Activated naive CD4-positive, alpha-beta T cell treated with anti-CD3 and anti-CD28 coated beads, Interleukin-2, amount 50 U/mL, for 72 hours (primary cell): Measurements from ENCODE around the gene PCDH8. TPM values are rescaled to one million over a fixed set of nuclear protein-coding genes. Genes with fewer than 3 reads are reported as not detected.

Experiments used
- ATAC-seq, 2 donors: fragments of 150-1000 bp; cut with Tn5 transposase; 2 replicates each; pipeline ENCODE4 v1.10.0; 2021; ENCODE audit warnings: mild to moderate bottlenecking in 2 of 2, moderate library complexity in 2 of 2
- DNase-seq, 2 donors: peaks; one replicate each; pipeline ENCODE4 v3.0.0; 2021 to 2022; ENCODE audit warnings: low spot score in 2 of 2
- H3K27ac Mint-ChIP-seq, 2 donors: one replicate each; pipeline ENCODE4 v1.8.0; 2022; ENCODE audit warnings: mild to moderate bottlenecking in 2 of 2, mixed read lengths in 2 of 2
- H3K36me3 Mint-ChIP-seq, 2 donors: one replicate each; pipeline ENCODE4 v1.8.0; 2022; ENCODE audit warnings: mixed read lengths in 2 of 2
- H3K9me3 Mint-ChIP-seq, 2 donors: one replicate each; pipeline ENCODE4 v1.8.0; 2022; ENCODE audit warnings: mixed read lengths in 2 of 2
- total RNA-seq, 2 donors: library from RNA; stranded (reverse); gene quantifications; one replicate each; pipeline ENCODE4 v1.2.3, GENCODE V29; 2022

Gene PCDH8
- total RNA-seq, 2 donors from 2014 or later = not detected

- no peak overlapping the region for H3K27ac Mint-ChIP-seq
Observed at GRCh38 chr13:52864941-52865340, 16.5 kb upstream of the PCDH8 start.

DNA sequence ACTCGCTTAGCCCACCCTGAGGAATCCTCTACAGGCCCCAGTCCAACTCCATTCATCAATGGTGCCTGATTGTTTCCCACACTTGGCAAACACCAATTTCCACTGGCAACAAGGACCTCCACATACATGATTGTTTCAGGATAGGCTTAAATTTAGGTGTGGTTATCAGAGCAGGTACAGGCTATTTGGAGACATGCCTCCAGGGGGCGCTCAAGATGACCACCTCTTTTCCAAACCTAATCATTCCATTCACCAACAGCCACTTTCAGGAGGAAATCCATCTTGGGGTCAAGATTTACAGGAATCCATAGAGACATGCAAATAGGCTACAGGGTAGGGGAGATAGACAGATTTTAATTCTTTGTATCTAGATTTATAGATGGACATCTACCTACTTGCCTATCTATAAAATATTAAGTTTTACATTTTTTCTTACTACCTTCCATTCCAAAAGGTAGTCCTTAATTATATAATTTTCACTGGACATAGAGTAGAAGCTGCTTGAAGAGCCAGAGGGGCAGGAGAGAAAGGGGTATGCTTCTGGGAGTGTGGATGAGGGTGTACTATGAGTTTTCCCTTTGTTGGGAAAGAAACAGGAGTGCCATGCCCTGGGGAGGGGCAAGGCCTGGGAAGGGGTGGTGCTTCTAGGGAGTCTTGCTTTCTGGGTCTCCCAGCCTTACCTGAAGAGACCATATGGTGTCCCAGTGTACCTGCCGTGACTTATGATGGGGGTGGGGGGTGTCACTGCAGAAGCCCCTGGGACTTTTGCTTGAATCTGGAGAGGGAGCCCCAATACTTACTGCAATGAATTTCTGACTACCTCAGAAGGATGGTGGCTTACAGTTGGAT is 14.1 kb upstream of the PCDH8 start:
- DNase-seq = peak in 1 of 2 donors; percentile 34
- no peaks in the 10 kb centered on the region for H3K36me3 Mint-ChIP-seq
- H3K27ac Mint-ChIP-seq = no peak overlapping the region
- ATAC-seq = no peak
- H3K9me3 Mint-ChIP-seq = no peaks in the 10 kb centered on the region

More at GRCh38 chr13:52864941-52865340, 16.5 kb upstream of the PCDH8 start:
- no peak for DNase-seq
- Mint-ChIP-seq H3K36me3 (no peaks in the 10 kb centered on the region), H3K9me3 (no peaks in the 10 kb centered on the region)
- ATAC-seq = no peak

DNA sequence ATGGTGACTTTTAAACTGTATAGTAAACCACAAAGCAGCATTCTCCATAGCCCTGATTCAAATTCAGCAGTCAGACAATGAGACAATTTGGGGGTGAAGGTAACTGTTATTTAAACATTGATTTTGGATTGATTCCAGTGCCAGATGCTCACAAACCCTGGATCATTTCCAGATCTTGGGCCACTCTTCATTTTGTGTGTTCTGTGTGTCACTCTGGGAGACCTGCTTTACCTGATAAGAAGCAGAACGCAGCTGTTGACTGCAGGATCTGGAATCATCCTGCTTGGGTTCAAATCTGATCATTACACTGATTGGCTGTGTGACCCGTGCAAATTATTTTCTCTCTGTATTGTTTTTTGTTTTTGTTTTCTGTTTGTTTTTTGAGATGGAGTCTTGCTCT is 4.0 kb upstream of the PCDH8 start:
- ATAC-seq (no peak), DNase-seq (no peak)
- Mint-ChIP-seq H3K9me3 (peaks cover 0 to 6% of the 10 kb centered on the region in 2 donors), H3K36me3 (peaks cover 23 to 29% of the 10 kb centered on the region in 2 donors), H3K27ac (no peak overlapping the region)

GRCh38 chr13:52851137-52851962 is 2.9 kb upstream of the PCDH8 start:
- no peak overlapping the region for H3K27ac Mint-ChIP-seq
- DNase-seq (peak in 1 of 2 donors; percentile 7), ATAC-seq (peak in 1 of 2 donors; percentile 39)
- H3K9me3 Mint-ChIP-seq = peaks cover 0 to 6% of the 10 kb centered on the region in 2 donors
- H3K36me3 Mint-ChIP-seq = peaks cover 23 to 29% of the 10 kb centered on the region in 2 donors

- peak overlapping the region in 1 of 2 donors; percentile 55 for H3K27ac Mint-ChIP-seq
- H3K36me3 Mint-ChIP-seq = peaks cover 23 to 29% of the 10 kb centered on the region in 2 donors
- DNase-seq = peak in 1 of 2 donors; percentile 60
- H3K9me3 Mint-ChIP-seq = peaks cover 0 to 6% of the 10 kb centered on the region in 2 donors
- ATAC-seq = peak in 1 of 2 donors; percentile 73
Observed at GRCh38 chr13:52850396-52851136, 2.1 kb upstream of the PCDH8 start.

DNA sequence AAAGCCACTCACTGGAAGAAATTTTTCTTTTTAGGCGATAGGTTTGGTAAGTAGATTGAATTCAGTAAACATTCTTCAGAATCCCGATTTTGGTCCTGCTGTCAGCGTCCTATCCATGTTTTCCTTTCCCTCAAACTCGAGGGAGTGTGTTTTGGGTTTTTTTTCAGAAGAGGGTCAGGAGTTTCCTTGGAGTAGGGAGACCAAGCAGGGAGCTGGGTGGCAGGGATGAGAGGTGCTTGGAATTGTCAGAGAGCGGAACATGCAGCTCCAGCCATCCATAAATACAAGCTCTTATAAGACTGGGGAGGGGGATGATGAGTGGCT is 1.6 kb upstream of the PCDH8 start:
- H3K9me3 Mint-ChIP-seq = peaks cover 0 to 6% of the 10 kb centered on the region in 2 donors
- DNase-seq = no peak
- no peak for ATAC-seq
- H3K27ac Mint-ChIP-seq = peak overlapping the region in 1 of 2 donors; percentile 55
- peaks cover 23 to 30% of the 10 kb centered on the region in 2 donors for H3K36me3 Mint-ChIP-seq

DNA sequence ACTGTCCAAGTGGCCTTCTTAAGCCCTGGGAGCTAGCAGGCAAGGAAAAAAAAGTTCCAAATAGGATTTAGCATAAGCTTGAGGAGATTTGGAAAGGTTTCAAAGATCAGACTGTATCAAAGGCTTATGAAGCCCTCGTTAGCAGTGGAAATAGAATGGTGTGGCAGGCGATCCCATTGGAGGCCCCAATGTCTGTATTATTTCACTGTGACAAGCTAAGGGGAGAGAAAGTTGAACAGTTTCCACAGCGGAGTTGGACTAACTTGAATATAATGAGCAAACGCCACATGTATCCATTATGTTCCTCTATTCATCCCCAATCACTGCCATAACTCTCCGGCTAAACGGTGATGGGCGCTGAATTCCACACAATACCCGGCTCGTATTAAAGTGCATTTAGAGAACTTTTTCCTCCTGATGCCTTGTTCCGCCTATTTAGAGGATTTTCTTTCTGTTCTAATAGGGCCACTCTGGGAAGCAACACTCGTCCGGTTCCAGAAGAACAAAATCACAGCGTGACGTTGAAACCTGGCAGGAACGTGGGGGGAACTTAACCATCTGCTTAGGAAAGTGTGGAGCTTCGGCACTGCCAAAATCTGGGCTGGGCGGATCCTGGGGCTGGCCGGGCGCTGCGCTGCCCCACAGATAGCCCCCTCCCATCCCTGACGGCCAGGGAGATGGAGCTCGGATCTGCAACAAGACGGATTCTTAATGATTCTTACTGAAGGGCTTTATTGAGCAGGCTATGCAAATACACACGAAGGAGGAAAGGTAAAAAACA is 1.0 kb upstream of the PCDH8 start:
- H3K27ac Mint-ChIP-seq = no peak overlapping the region
- DNase-seq (no peak), ATAC-seq (no peak)
- peaks cover 23 to 35% of the 10 kb centered on the region in 2 donors for H3K36me3 Mint-ChIP-seq
- peaks cover 0 to 6% of the 10 kb centered on the region in 2 donors for H3K9me3 Mint-ChIP-seq

GRCh38 chr13:52847682-52848432 is 583 bp downstream of the PCDH8 start:
- peak overlapping the region in 1 of 2 donors; percentile 94 for H3K27ac Mint-ChIP-seq
- H3K9me3 Mint-ChIP-seq = peaks cover 0 to 6% of the 10 kb centered on the region in 2 donors
- H3K36me3 Mint-ChIP-seq = peaks cover 23 to 38% of the 10 kb centered on the region in 2 donors
- DNase-seq (peak in 1 of 2 donors; percentile 7), ATAC-seq (peak in 1 of 2 donors; percentile 20)

- H3K27ac Mint-ChIP-seq = no peak overlapping the region
- H3K9me3 Mint-ChIP-seq = peaks cover 0 to 6% of the 10 kb centered on the region in 2 donors
- no peak for ATAC-seq
- peaks cover 23 to 33% of the 10 kb centered on the region in 2 donors for H3K36me3 Mint-ChIP-seq
- no peak for DNase-seq
Observed at GRCh38 chr13:52847322-52847681, 1.1 kb downstream of the PCDH8 start.

DNA sequence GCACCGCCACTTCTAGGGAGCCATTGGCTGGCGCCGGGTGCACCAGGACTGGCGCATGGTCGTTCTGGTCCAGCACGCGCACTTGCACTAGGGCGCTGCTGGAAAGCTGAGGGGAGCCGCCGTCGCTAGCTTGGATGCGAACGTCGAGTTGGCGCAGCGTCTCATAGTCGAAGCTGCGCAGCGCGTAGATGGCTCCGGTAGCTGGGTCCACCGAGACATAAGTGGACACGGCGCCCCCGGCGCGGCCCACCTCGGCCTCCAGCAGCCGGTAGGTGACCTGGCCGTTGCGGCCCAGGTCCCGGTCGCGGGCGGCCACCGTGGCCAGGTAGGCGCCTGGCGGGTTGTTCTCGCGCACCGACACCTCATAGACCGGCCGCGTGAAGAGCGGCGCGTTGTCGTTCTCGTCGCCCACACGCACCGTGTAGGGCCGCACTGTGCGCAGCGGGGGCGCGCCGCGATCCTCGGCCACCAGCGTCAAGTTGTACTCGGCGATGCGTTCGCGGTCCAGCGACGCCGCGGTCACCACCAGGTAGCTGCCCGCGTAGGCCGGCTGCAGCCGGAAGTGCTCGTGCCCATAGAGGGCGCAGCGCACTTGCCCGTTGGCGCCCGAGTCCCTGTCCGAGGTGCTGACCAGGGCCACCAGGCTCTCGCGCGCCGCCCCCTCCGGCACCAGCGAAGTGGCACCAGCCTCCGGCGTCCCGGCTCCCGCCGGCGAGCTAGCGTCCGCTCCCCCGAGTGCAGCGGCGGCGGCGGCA is 1.7 kb downstream of the PCDH8 start:
- Mint-ChIP-seq H3K27ac (no peak overlapping the region), H3K36me3 (peaks cover 23 to 33% of the 10 kb centered on the region in 2 donors)
- peak in 1 of 2 donors; percentile 48 for ATAC-seq

DNA sequence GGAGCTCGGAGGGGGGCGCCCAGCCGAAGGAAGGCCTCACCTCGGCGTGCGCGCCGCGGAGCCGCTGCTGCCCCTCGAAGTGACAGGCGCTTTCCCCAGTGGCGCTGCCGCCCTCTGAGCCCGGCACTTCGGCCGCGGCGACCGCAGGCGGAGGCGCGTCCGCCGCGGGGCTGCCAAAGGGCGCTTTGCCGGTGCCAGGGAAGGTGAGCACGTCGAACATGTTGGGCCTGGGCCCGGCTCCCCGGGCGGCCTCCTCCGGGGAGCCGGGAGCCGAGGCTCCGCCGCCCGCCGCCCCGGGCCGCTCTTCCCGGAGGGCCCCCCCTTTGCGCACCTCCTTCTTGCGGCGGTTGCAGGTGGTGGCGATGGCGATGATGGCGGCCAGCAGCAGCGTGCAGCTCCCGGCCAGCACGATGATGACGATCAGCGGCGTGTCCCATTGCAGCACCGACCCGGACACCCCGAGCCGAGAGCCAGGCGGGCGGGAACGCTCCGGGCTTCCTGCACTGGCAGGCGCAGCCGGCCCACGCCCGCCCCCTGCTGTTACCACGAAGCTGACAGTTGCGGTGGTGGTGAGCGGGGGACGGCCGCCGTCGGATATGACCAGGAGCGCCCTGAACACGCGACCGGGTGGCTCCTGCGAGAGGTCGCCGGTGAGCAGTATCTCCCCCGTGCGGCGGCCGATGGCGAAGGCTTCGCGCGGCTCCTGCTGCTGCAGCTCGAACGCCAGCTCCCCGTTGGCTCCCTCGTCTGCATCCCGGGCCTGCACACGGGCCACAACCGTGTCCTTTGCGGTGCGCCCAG is 2.5 kb downstream of the PCDH8 start:
- peak; percentile 50 to 64 for ATAC-seq
- H3K9me3 Mint-ChIP-seq = peaks cover 0 to 6% of the 10 kb centered on the region in 2 donors
- peaks cover 23 to 33% of the 10 kb centered on the region in 2 donors for H3K36me3 Mint-ChIP-seq
- H3K27ac Mint-ChIP-seq = no peak overlapping the region
- peak in 1 of 2 donors; percentile 31 for DNase-seq

More for the DNA sequence above, 1.7 kb downstream of the PCDH8 start:
- peak in 1 of 2 donors; percentile 66 for DNase-seq
- peaks cover 0 to 6% of the 10 kb centered on the region in 2 donors for H3K9me3 Mint-ChIP-seq

DNA sequence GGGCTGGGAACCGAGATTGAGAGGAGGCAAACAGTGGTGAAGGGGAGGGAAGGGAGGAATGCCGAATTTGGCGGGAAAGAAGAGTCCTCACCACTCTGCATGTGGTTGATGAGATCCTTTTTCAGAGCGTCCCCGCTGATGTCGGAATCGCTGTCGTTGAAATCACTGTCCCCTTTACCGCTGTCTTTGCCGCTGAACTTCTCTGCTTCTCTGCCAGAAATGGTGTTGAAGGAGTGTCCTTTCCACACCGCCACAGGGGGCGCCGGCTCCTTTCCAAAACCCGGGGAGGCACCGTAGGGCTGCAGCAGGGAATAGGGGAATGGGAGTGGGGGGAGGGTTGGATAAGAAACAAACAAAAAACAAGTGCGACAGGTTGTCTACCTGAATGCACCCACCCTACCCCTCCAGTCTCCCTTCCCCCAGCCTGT is 3.1 kb downstream of the PCDH8 start:
- ATAC-seq (no peak), DNase-seq (peak in 1 of 2 donors; percentile 11)
- Mint-ChIP-seq H3K9me3 (peaks cover 0 to 6% of the 10 kb centered on the region in 2 donors), H3K36me3 (peaks cover 17 to 30% of the 10 kb centered on the region in 2 donors), H3K27ac (peak overlapping the region in 1 of 2 donors; percentile 61)

DNA sequence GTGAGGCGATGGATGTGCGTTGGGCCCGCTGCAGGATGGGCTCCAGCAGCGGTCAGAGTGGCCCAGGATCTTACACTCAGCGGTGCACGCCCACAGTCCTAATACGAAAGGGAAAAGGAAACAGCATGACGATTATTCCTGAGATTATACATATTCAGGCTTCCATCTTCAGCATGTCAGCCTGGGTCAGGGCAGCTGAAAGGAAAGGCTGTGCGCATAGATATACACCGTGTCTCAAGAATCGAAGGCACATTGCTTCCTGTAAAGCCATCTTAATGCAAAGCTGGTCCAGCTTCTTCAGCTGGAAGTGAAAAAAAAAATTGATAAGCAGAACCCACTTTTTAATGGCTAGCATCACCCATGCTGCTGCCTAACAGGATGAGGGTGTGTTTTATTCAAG is 3.6 kb downstream of the PCDH8 start:
- ATAC-seq (no peak), DNase-seq (no peak)
- Mint-ChIP-seq H3K27ac (peak overlapping the region in 1 of 2 donors; percentile 61), H3K36me3 (peaks cover 12 to 25% of the 10 kb centered on the region in 2 donors), H3K9me3 (peaks cover 0 to 3% of the 10 kb centered on the region in 2 donors)

DNA sequence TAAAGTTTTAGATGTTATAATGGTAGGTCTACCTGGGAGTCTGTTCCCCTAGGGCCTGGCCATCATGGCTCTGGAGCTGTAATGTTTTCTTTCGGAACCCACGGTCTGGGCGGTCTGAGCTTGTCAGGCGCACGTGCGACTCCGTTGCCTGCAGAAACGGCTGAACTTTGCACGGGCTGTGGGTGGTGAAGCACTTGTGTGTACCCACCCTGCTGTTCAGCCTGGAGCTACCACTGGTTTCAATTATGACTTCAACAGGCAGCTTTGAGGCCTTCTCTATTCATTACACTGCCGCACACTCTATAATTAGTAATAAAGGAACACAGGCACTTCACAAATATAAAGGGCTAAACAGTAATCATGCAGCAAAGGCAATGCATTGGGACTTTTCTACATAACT is 6.0 kb downstream of the PCDH8 start:
- DNase-seq (no peak), ATAC-seq (no peak)
- peaks cover 0 to 17% of the 10 kb centered on the region in 2 donors for H3K36me3 Mint-ChIP-seq
- H3K9me3 Mint-ChIP-seq = peaks cover 0 to 7% of the 10 kb centered on the region in 2 donors
- no peak overlapping the region for H3K27ac Mint-ChIP-seq
